IPS-11a (cell line): ENCODE measurements around the gene ESYT2.

Experiments used
- H3K4me3 ChIP-seq: one replicate; pipeline ENCODE4 v1.5.1; 2013; ENCODE audit warnings: low read depth, low read length, control low read depth

Gene ESYT2

GRCh38 chr7:158827411-158828132 is 1.7 kb downstream of the ESYT2 start:
- peak overlapping the region; percentile 83 for H3K4me3 ChIP-seq

GRCh38 chr7:158825628-158826289 is 3.5 kb downstream of the ESYT2 start:
- H3K4me3 ChIP-seq, result no peak overlapping the region

GRCh38 chr7:158824028-158824427 is 5.3 kb downstream of the ESYT2 start:
- no peak overlapping the region for H3K4me3 ChIP-seq

GRCh38 chr7:158821171-158822031 is 7.9 kb downstream of the ESYT2 start:
- H3K4me3 ChIP-seq, result no peak overlapping the region

GRCh38 chr7:158820656-158821055 is 8.7 kb downstream of the ESYT2 start:
- H3K4me3 ChIP-seq, result no peak overlapping the region

GRCh38 chr7:158819571-158820203 is 9.6 kb downstream of the ESYT2 start:
- no peak overlapping the region for H3K4me3 ChIP-seq

GRCh38 chr7:158818325-158819213 is 10.7 kb downstream of the ESYT2 start:
- no peak overlapping the region for H3K4me3 ChIP-seq

GRCh38 chr7:158816995-158817394 is 12.3 kb downstream of the ESYT2 start:
- no peak overlapping the region for H3K4me3 ChIP-seq

- no peak overlapping the region for H3K4me3 ChIP-seq
Observed at GRCh38 chr7:158816271-158816670, 13.0 kb downstream of the ESYT2 start.

GRCh38 chr7:158815800-158816128 is 13.5 kb downstream of the ESYT2 start:
- H3K4me3 ChIP-seq, result no peak overlapping the region

- H3K4me3 ChIP-seq, result no peak overlapping the region
Observed at GRCh38 chr7:158815083-158815799, 14.1 kb downstream of the ESYT2 start.

- H3K4me3 ChIP-seq, result no peak overlapping the region
Observed at GRCh38 chr7:158814637-158815036, 14.7 kb downstream of the ESYT2 start.

- no peak overlapping the region for H3K4me3 ChIP-seq
Observed at GRCh38 chr7:158812684-158813083, 16.6 kb downstream of the ESYT2 start.

- no peak overlapping the region for H3K4me3 ChIP-seq
Observed at GRCh38 chr7:158811894-158812293, 17.4 kb downstream of the ESYT2 start.

- no peak overlapping the region for H3K4me3 ChIP-seq
Observed at GRCh38 chr7:158811461-158811860, 17.8 kb downstream of the ESYT2 start.

- H3K4me3 ChIP-seq, result no peak overlapping the region
Observed at GRCh38 chr7:158810846-158811245, 18.5 kb downstream of the ESYT2 start.

GRCh38 chr7:158809596-158809995 is 19.7 kb downstream of the ESYT2 start:
- H3K4me3 ChIP-seq, result no peak overlapping the region

GRCh38 chr7:158808126-158808525 is 21.2 kb downstream of the ESYT2 start:
- H3K4me3 ChIP-seq, result no peak overlapping the region

GRCh38 chr7:158805937-158806336 is 23.4 kb downstream of the ESYT2 start:
- H3K4me3 ChIP-seq, result no peak overlapping the region

GRCh38 chr7:158805414-158805813 is 23.9 kb downstream of the ESYT2 start:
- H3K4me3 ChIP-seq, result no peak overlapping the region
